Mesenchymal stem cell (in vitro differentiated cells and primary cell): ENCODE measurements around the gene ANO7.

Experiments used
- DNase-seq: peaks from one replicate; pipeline ENCODE4 v3.0.0-alpha.2; 2013
- H2AFZ ChIP-seq: one replicate; pipeline ENCODE4 v1.6.1; 2013; ENCODE audit warnings: low read depth, mild to moderate bottlenecking, control low read depth, inconsistent platforms, low read length, moderate library complexity
- H2AK5ac ChIP-seq: 2 replicates; pipeline ENCODE4 v1.6.1; 2013; ENCODE audit warnings: low read length, moderate library complexity, mild to moderate bottlenecking, inconsistent platforms; ENCODE audit not compliant: severe bottlenecking
- H2BK120ac ChIP-seq: one replicate; pipeline ENCODE4 v1.6.1; 2013; ENCODE audit warnings: low read depth, mild to moderate bottlenecking, inconsistent platforms, low read length, moderate library complexity
- H2BK12ac ChIP-seq, 2 experiments: one replicate each; pipeline ENCODE4 v1.6.1; 2013; ENCODE audit warnings: inconsistent platforms in 2 of 2, low read length in 2 of 2, mild to moderate bottlenecking in 2 of 2, moderate library complexity in 2 of 2, control low read depth in 1 of 2
- H2BK15ac ChIP-seq: one replicate; pipeline ENCODE4 v1.6.1; 2013; ENCODE audit warnings: mild to moderate bottlenecking, low read depth, inconsistent platforms; ENCODE audit not compliant: poor library complexity, severe bottlenecking
- H2BK5ac ChIP-seq: 2 replicates; pipeline ENCODE4 v1.6.1; 2013; ENCODE audit warnings: low read depth, mild to moderate bottlenecking, low read length, control low read depth, inconsistent platforms; ENCODE audit not compliant: poor library complexity, severe bottlenecking
- H3K14ac ChIP-seq, 2 experiments: one replicate each; pipeline ENCODE4 v1.6.1; 2013; ENCODE audit warnings: inconsistent platforms in 2 of 2, low read length in 2 of 2, control low read depth in 1 of 2, mild to moderate bottlenecking in 1 of 2, moderate library complexity in 1 of 2
- H3K18ac ChIP-seq, 2 experiments: one replicate each; pipeline ENCODE4 v1.6.1; 2013; ENCODE audit warnings: inconsistent platforms in 2 of 2, low read length in 2 of 2, control low read depth in 1 of 2, low read depth in 1 of 2, mild to moderate bottlenecking in 1 of 2
- H3K23ac ChIP-seq, 2 experiments: one replicate each; pipeline ENCODE4 v1.6.1; 2013; ENCODE audit warnings: inconsistent platforms in 2 of 2, low read length in 2 of 2, mild to moderate bottlenecking in 2 of 2, moderate library complexity in 2 of 2, control low read depth in 1 of 2
- H3K27ac ChIP-seq: 2 replicates; pipeline ENCODE4 v1.5.1; 2013; ENCODE audit warnings: mild to moderate bottlenecking, moderate library complexity, low read length, control low read depth, inconsistent platforms; ENCODE audit not compliant: poor library complexity, severe bottlenecking
- H3K27me3 ChIP-seq, 2 experiments: 2 replicates each; pipeline versions ENCODE4 v1.6.1 to v1.7.0; 2013; ENCODE audit warnings: low read length in 2 of 2, mild to moderate bottlenecking in 2 of 2, moderate library complexity in 2 of 2, control low read depth in 1 of 2, inconsistent platforms in 1 of 2; ENCODE audit not compliant: control insufficient read depth in 1 of 2, insufficient read depth in 1 of 2
- H3K36me3 ChIP-seq, 2 experiments: 2 replicates each; pipeline versions ENCODE4 v1.6.1 to v1.7.0; 2013; ENCODE audit warnings: low read length in 2 of 2, control low read depth in 1 of 2, inconsistent platforms in 1 of 2, low read depth in 1 of 2, mild to moderate bottlenecking in 1 of 2; ENCODE audit not compliant: insufficient read depth in 2 of 2, control insufficient read depth in 1 of 2
- H3K4ac ChIP-seq, 2 experiments: one replicate each; pipeline ENCODE4 v1.6.1; 2013; ENCODE audit warnings: inconsistent platforms in 2 of 2, low read length in 2 of 2, mild to moderate bottlenecking in 2 of 2, moderate library complexity in 2 of 2, control low read depth in 1 of 2, low read depth in 1 of 2
- H3K4me1 ChIP-seq: 2 replicates; pipeline ENCODE4 v1.6.1; 2013; ENCODE audit warnings: low read depth, low read length, control low read depth; ENCODE audit not compliant: control insufficient read depth, insufficient read depth
- H3K4me2 ChIP-seq: 2 replicates; pipeline ENCODE4 v1.6.1; 2013; ENCODE audit warnings: low read length, mild to moderate bottlenecking, inconsistent platforms; ENCODE audit not compliant: poor library complexity, severe bottlenecking
- H3K4me3 ChIP-seq, 2 experiments: 2 replicates each; pipeline versions ENCODE4 v1.5.1 to v1.7.0; 2013; ENCODE audit warnings: low read length in 2 of 2, mild to moderate bottlenecking in 2 of 2, control low read depth in 1 of 2, low read depth in 1 of 2; ENCODE audit not compliant: insufficient read depth in 1 of 2
- H3K79me1 ChIP-seq: replicated peaks from 2 replicates; pipeline ENCODE4 v1.6.1; 2013; ENCODE audit warnings: mild to moderate bottlenecking, control low read depth, low read length, inconsistent platforms; ENCODE audit not compliant: poor library complexity, severe bottlenecking
- H3K9ac ChIP-seq: 2 replicates; pipeline ENCODE4 v1.7.0; 2013; ENCODE audit warnings: mild to moderate bottlenecking, low read length, moderate library complexity
- H3K9me3 ChIP-seq: 2 replicates; pipeline ENCODE4 v1.7.0; 2013; ENCODE audit warnings: mild to moderate bottlenecking, low read length; ENCODE audit not compliant: control insufficient read depth
- H4K8ac ChIP-seq: one replicate; pipeline ENCODE4 v1.6.1; 2013; ENCODE audit warnings: inconsistent platforms, mild to moderate bottlenecking, low read length, moderate library complexity
- H4K91ac ChIP-seq: one replicate; pipeline ENCODE4 v1.6.1; 2013; ENCODE audit warnings: mild to moderate bottlenecking, low read length, inconsistent platforms
- WGBS: methylation state at CpG from one replicate; pipeline ENCODE4 v1.1.7; 2013; ENCODE audit warnings: mixed read lengths; 5-methylcytosine and 5-hydroxymethylcytosine counted together

ANO7 gene

DNA sequence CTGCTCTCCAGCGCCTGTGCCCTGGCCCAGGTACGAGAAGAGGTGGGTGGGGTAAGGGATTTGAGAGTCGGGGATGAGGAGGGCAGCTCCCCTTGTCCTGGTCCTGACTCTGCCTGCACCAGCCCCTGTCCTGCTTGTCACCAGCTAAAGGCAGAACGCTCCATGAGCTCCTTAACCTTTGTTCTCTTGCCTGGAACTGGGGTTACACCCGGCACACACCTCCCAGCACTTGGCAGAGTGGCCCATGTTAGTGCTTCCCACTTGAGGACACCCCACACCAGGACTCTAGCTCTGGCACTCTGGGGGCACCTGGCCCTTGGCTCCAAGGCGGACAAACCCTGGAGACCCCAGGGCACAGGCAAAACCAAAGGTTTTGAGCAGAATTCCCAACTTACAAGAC is 19.2 kb downstream of the ANO7 start:
- no peak overlapping the region for H3K9ac ChIP-seq
- 85% methylated on average over 6 of the region's 6 CpGs for WGBS

DNA sequence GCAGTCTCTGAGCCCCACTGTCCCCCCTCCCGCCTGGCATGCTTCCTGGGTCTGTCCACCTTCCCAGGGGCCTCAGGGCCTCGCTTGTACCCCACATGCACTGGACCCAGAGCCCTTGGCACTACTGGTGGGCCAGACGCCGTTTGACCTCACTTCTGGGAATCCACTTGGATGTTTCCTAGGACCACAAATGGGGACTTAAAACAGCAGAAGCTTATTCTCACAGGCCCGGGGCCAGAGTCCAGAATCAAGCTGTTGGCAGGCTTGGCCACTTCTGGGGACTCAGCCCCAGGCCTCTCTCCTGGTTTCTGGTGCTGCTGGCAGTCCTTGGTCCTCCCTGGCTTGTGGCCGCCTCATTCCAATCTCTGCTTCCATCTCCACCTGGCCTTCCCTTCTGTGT is 19.6 kb downstream of the ANO7 start:
- no peak overlapping the region for H2AK5ac ChIP-seq
- WGBS: 78% methylated on average over 6 of the region's 6 CpGs
- no peaks in the 10 kb centered on the region for H3K36me3 ChIP-seq
- no peak overlapping the region for H3K4me2 ChIP-seq
- no peak overlapping the region for H3K18ac ChIP-seq
- H3K27me3 ChIP-seq: peaks cover 12 to 49% of the 10 kb centered on the region in 2 experiments
- no peak overlapping the region for H3K23ac ChIP-seq
- no peak overlapping the region for H3K14ac ChIP-seq
- peaks cover 2% of the 10 kb centered on the region for H3K4me1 ChIP-seq
- DNase-seq: no peak
- H3K27ac ChIP-seq: no peak overlapping the region
- H4K91ac ChIP-seq: no peak overlapping the region
- H3K9me3 ChIP-seq: no peaks in the 10 kb centered on the region
- no peak overlapping the region for H3K4me3 ChIP-seq
- no peak overlapping the region for H4K8ac ChIP-seq
- H3K4ac ChIP-seq: no peak overlapping the region
- H2BK12ac ChIP-seq: no peak overlapping the region
- no peak overlapping the region for H2BK15ac ChIP-seq
- H2AFZ ChIP-seq: no peak overlapping the region
- no peak overlapping the region for H2BK5ac ChIP-seq
- no peak overlapping the region for H3K9ac ChIP-seq
- no peak overlapping the region for H2BK120ac ChIP-seq
- H3K79me1 ChIP-seq: no peaks in the 10 kb centered on the region

More for the DNA sequence above, 19.2 kb downstream of the ANO7 start:
- Histone ChIP-seq H3K79me1 (no peaks in the 10 kb centered on the region), H3K4me2 (no peak overlapping the region), H2BK120ac (no peak overlapping the region), H4K91ac (no peak overlapping the region), H2BK12ac (no peak overlapping the region), H2BK15ac (no peak overlapping the region), H3K36me3 (no peaks in the 10 kb centered on the region), H3K4ac (no peak overlapping the region), H3K27me3 (peaks cover 12 to 46% of the 10 kb centered on the region in 2 experiments), H2AK5ac (no peak overlapping the region), H3K23ac (no peak overlapping the region), H2BK5ac (no peak overlapping the region), H3K27ac (no peak overlapping the region), H2AFZ (no peak overlapping the region), H3K14ac (no peak overlapping the region), H3K4me1 (peaks cover 2% of the 10 kb centered on the region), H3K18ac (no peak overlapping the region), H4K8ac (no peak overlapping the region), H3K9me3 (no peaks in the 10 kb centered on the region), H3K4me3 (no peak overlapping the region)
- DNase-seq: no peak

DNA sequence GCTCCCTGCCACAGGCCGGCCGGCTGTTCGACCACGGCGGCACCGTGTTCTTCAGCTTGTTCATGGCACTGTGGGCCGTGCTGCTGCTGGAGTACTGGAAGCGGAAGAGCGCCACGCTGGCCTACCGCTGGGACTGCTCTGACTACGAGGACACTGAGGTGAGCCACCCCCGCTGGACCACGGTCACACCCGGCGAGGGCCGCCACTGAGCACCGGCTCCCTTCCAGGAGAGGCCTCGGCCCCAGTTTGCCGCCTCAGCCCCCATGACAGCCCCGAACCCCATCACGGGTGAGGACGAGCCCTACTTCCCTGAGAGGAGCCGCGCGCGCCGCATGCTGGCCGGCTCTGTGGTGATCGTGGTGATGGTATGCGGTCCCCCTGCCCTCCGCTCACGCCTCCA is 20.8 kb downstream of the ANO7 start:
- Histone ChIP-seq H2AFZ (no peak overlapping the region), H3K79me1 (no peaks in the 10 kb centered on the region), H2BK12ac (no peak overlapping the region), H2BK15ac (no peak overlapping the region), H3K9me3 (no peaks in the 10 kb centered on the region), H2BK5ac (no peak overlapping the region), H3K9ac (no peak overlapping the region), H3K27me3 (peaks cover 17 to 61% of the 10 kb centered on the region in 2 experiments), H3K4me1 (peaks cover 2% of the 10 kb centered on the region), H3K14ac (no peak overlapping the region), H4K8ac (no peak overlapping the region), H3K4me2 (no peak overlapping the region), H3K4ac (no peak overlapping the region), H2BK120ac (no peak overlapping the region), H3K4me3 (no peak overlapping the region), H3K23ac (no peak overlapping the region), H2AK5ac (no peak overlapping the region), H3K36me3 (no peaks in the 10 kb centered on the region), H3K18ac (no peak overlapping the region), H3K27ac (no peak overlapping the region), H4K91ac (no peak overlapping the region)
- no peak for DNase-seq
- 89% methylated on average over 30 of the region's 33 CpGs for WGBS

DNA sequence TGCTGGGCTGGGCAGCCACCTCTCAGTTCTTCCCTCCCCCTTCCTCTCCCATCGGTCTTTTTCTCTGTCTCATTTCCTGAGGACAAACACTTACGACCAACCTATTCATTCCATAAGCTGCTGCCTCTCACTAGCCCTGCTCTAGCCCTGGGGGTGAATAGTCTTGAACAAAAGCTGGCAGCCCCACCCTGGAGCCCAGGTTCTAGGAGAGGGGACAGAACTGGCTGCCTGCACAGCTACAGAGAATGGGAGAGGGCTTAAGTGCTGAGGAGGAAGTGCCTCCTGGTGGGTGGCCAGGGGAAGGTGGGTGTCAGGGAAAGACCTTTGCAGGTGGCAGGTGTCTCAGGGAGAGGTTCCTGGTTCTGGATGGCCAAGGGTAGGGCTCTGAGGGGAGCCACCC is 22.8 kb downstream of the ANO7 start:
- peaks cover 17 to 77% of the 10 kb centered on the region in 2 experiments for H3K27me3 ChIP-seq
- H4K91ac ChIP-seq: no peak overlapping the region
- WGBS: 39% methylated on average over 2 of the region's 2 CpGs
- no peak overlapping the region for H4K8ac ChIP-seq
- H2BK120ac ChIP-seq: no peak overlapping the region
- no peaks in the 10 kb centered on the region for H3K36me3 ChIP-seq
- H3K4me1 ChIP-seq: no peaks in the 10 kb centered on the region
- H3K23ac ChIP-seq: no peak overlapping the region
- H3K4me3 ChIP-seq: no peak overlapping the region
- H3K14ac ChIP-seq: no peak overlapping the region
- no peak overlapping the region for H3K18ac ChIP-seq
- H3K4me2 ChIP-seq: no peak overlapping the region
- no peak for DNase-seq
- H2BK5ac ChIP-seq: no peak overlapping the region
- H2BK15ac ChIP-seq: no peak overlapping the region
- no peaks in the 10 kb centered on the region for H3K79me1 ChIP-seq
- H3K9me3 ChIP-seq: no peaks in the 10 kb centered on the region
- H3K9ac ChIP-seq: no peak overlapping the region
- H2BK12ac ChIP-seq: no peak overlapping the region
- no peak overlapping the region for H3K27ac ChIP-seq
- H3K4ac ChIP-seq: no peak overlapping the region
- no peak overlapping the region for H2AFZ ChIP-seq
- H2AK5ac ChIP-seq: no peak overlapping the region
